Measurements from ENCODE around the gene ABT1. TPM values are rescaled to one million over a fixed set of nuclear protein-coding genes. Genes with fewer than 3 reads are reported as not detected.

The ABT1 gene
- total RNA-seq, 2 experiments from 2014 or later, result 27.7 to 27.9 TPM

DNA sequence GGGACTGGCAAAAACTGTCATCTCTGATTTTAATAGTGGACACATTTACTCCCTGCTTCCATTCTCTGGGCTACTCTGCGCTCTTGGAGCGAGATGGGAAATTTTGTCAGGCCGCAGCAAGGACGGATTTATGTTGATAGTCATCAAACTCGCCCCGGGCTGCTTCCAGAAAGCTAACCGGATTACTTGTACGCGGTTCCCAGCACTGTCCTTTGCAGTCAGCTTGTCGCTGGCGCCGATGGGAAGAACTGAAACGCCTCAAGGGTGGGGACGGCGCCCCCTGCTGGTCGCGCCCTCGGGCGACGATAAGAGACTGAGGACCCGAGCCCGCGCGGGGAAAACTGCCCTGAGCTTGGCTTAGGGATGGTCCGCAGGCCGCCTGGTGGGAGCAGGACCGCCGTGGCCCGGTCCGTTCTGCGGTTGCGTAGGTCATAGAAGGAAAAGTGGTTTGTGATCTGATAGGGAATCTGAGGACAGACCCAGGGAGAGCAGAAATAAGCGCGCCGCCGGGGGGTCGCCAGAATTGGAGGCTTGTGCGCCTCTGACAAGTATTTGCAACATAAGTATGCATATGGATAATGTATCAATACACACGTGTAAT is 984 bp upstream of the ABT1 start:
- no peaks in the 10 kb centered on the region for H3K9me3 Mint-ChIP-seq
- peaks cover 26% of the 10 kb centered on the region for H3K36me3 Mint-ChIP-seq (ENCODE audit: low read depth)
- intact Hi-C loops (cut with micrococcal nuclease), result loop anchor here (1.0 kb wide), 1 partner anchor 23 kb away; no protein-coding TSS in a partner anchor
- TF ChIP-seq, protein P1, sequence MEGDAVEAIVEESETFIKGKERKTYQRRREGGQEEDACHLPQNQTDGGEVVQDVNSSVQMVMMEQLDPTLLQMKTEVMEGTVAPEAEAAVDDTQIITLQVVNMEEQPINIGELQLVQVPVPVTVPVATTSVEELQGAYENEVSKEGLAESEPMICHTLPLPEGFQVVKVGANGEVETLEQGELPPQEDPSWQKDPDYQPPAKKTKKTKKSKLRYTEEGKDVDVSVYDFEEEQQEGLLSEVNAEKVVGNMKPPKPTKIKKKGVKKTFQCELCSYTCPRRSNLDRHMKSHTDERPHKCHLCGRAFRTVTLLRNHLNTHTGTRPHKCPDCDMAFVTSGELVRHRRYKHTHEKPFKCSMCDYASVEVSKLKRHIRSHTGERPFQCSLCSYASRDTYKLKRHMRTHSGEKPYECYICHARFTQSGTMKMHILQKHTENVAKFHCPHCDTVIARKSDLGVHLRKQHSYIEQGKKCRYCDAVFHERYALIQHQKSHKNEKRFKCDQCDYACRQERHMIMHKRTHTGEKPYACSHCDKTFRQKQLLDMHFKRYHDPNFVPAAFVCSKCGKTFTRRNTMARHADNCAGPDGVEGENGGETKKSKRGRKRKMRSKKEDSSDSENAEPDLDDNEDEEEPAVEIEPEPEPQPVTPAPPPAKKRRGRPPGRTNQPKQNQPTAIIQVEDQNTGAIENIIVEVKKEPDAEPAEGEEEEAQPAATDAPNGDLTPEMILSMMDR (IDR thresholded peaks at IDR 0.05), result peak; percentile 98
- CTCF ChIA-PET, result interaction anchor here (0.6 to 4.2 kb wide), 36 partner anchors 9 to 565 kb away, joined by 3 to 180 read pairs (median 3); partner anchors contain the start of gene HMGN4
- peaks cover 35% of the 10 kb centered on the region for H3K4me1 Mint-ChIP-seq (ENCODE audit: low read depth)
- no peak overlapping the region for H3K27ac Mint-ChIP-seq
- POLR2A ChIA-PET, result interaction anchor here (0.7 to 2.4 kb wide), 8 partner anchors 16 to 361 kb away, joined by 3 to 25 read pairs (median 4); a partner anchor contains a TSS
- DNase-seq (peak; percentile 94), ATAC-seq (peak; percentile 48)
- peaks cover 19% of the 10 kb centered on the region for H3K27me3 Mint-ChIP-seq
- H3K4me3 Mint-ChIP-seq, result no peak overlapping the region

DNA sequence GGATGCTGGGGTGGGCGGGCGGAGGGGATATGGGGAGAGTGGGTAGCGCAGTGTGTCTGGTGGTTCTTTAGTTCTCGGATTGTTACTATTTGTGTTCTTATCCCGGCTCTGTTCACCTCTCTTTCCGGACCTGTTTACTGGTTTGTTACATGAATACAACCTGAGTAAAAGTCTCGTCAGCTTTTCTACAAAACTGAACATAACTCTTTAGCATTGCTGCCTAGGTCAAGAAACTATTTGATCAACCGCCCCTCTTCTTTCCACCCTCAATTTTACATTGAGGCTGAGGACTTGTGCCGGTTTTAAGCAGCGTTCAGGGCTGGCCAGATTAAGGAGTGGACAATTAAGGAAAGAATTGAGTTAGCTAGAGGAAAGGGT is 625 bp downstream of the ABT1 start:
- no peak for ATAC-seq
- H3K27me3 Mint-ChIP-seq, result peaks cover 10% of the 10 kb centered on the region
- TF ChIP-seq, protein P1 (IDR thresholded peaks at IDR 0.05), result no peak

DNA sequence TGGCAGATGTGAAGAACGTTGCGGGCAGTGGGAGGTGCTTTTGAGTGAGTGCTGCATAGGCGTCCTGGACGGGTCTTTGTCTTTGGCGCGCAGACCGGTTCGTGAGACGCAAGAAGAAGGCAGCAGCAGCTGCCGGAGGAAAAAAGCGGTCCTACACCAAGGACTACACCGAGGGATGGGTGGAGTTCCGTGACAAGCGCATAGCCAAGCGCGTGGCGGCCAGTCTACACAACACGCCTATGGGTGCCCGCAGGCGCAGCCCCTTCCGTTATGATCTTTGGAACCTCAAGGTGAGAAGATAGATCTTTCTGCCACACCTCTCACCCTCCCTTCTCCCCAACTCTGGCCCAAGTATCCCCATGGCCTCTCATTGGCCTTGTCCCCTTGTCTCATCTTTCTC is 1.1 kb downstream of the ABT1 start:
- Mint-ChIP-seq H3K4me1 (ENCODE audit: low read depth) (peaks cover 44% of the 10 kb centered on the region), H3K4me3 (no peak overlapping the region), H3K27me3 (peaks cover 10% of the 10 kb centered on the region), H3K27ac (no peak overlapping the region), H3K36me3 (ENCODE audit: low read depth) (peaks cover 26% of the 10 kb centered on the region), H3K9me3 (no peaks in the 10 kb centered on the region)
- ChIA-PET POLR2A (interaction anchor here (1.0 kb wide), 3 partner anchors 21 to 541 kb away, joined by 3 to 5 read pairs (median 3); a partner anchor contains a TSS), CTCF (interaction anchor here (0.8 to 1.0 kb wide), 2 partner anchors 21 to 264 kb away, joined by 3 read pairs; no protein-coding TSS in a partner anchor)
- TF ChIP-seq, protein P1 (IDR thresholded peaks at IDR 0.05), result no peak
- no peak for DNase-seq
- no peak for ATAC-seq
- intact Hi-C loops (cut with micrococcal nuclease), result no loop called here

More for the DNA sequence above, 625 bp downstream of the ABT1 start:
- no peak overlapping the region for H3K4me3 Mint-ChIP-seq
- intact Hi-C loops (cut with micrococcal nuclease), result no loop called here
- POLR2A ChIA-PET, result interaction anchor here (1.0 kb wide), 3 partner anchors 20 to 541 kb away, joined by 3 to 5 read pairs (median 3); a partner anchor contains a TSS
- peaks cover 40% of the 10 kb centered on the region for H3K4me1 Mint-ChIP-seq (ENCODE audit: low read depth)
- H3K9me3 Mint-ChIP-seq, result no peaks in the 10 kb centered on the region
- peaks cover 26% of the 10 kb centered on the region for H3K36me3 Mint-ChIP-seq (ENCODE audit: low read depth)
- no peak overlapping the region for H3K27ac Mint-ChIP-seq
- no peak for DNase-seq
- CTCF ChIA-PET, result interaction anchor here (0.8 to 1.0 kb wide), 2 partner anchors 21 to 264 kb away, joined by 3 read pairs; no protein-coding TSS in a partner anchor

DNA sequence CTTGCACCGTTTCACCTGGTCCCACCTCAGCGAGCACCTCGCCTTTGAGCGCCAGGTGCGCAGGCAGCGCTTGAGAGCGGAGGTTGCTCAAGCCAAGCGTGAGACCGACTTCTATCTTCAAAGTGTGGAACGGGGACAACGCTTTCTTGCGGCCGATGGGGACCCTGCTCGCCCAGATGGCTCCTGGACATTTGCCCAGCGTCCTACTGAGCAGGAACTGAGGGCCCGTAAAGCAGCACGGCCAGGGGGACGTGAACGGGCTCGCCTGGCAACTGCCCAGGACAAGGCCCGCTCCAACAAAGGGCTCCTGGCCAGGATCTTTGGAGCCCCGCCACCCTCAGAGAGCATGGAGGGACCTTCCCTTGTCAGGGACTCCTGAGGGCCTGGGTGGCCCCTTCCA is 1.5 kb downstream of the ABT1 start:
- no peaks in the 10 kb centered on the region for H3K9me3 Mint-ChIP-seq
- ChIA-PET CTCF (interaction anchor here (1.0 kb wide), 1 partner anchor 22 kb away, joined by 3 read pairs; no protein-coding TSS in a partner anchor), POLR2A (interaction anchor here (1.0 kb wide), 1 partner anchor 534 kb away, joined by 3 read pairs; a partner anchor contains a TSS)
- H3K4me1 Mint-ChIP-seq (ENCODE audit: low read depth), result peaks cover 44% of the 10 kb centered on the region
- DNase-seq (no peak), ATAC-seq (no peak)
- H3K36me3 Mint-ChIP-seq (ENCODE audit: low read depth), result peaks cover 26% of the 10 kb centered on the region
- intact Hi-C loops (cut with micrococcal nuclease), result no loop called here
- H3K4me3 Mint-ChIP-seq, result no peak overlapping the region
- TF ChIP-seq, protein P1 (IDR thresholded peaks at IDR 0.05), result no peak
- peaks cover 8% of the 10 kb centered on the region for H3K27me3 Mint-ChIP-seq
- no peak overlapping the region for H3K27ac Mint-ChIP-seq

DNA sequence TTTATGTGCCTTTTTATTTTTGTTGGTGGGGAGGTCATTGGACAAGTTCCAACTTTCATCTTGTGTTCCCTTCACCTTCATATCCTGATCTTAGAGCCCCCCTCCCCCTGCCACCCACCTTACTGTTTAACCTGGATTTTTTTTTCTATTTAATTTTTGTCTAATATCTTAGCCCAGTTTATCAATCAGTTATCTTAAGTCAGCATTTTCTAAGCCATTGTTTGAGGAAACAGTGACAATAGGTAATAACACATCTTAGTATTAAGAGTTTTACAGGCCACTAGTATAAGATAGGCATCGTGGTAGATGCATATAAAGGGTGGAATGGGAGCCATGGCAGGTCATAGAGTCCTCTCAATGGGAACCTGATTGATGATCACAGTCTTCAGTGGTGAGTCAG is 2.4 kb downstream of the ABT1 start:
- H3K36me3 Mint-ChIP-seq (ENCODE audit: low read depth), result peaks cover 26% of the 10 kb centered on the region
- no peaks in the 10 kb centered on the region for H3K9me3 Mint-ChIP-seq
- peaks cover 2% of the 10 kb centered on the region for H3K27me3 Mint-ChIP-seq
- TF ChIP-seq, protein P1 (IDR thresholded peaks at IDR 0.05), result no peak
- H3K4me3 Mint-ChIP-seq, result peak overlapping the region; percentile 40
- POLR2A ChIA-PET, result no interaction called here
- ATAC-seq (no peak), DNase-seq (no peak)
- intact Hi-C loops (cut with micrococcal nuclease), result no loop called here
- CTCF ChIA-PET, result no interaction called here
- peak overlapping the region; percentile 91 for H3K27ac Mint-ChIP-seq
- H3K4me1 Mint-ChIP-seq (ENCODE audit: low read depth), result peaks cover 52% of the 10 kb centered on the region
